ENCODE results near the gene RRAS2. TPM values are rescaled to one million over a fixed set of nuclear protein-coding genes. Genes with fewer than 3 reads are reported as not detected.

RRAS2 gene
- total RNA-seq, 2 donors from 2014 or later, result 35.7 to 42.7 TPM

GRCh38 chr11:14249121-14249963, 109.6 kb downstream of the RRAS2 start:
- ATAC-seq (peak; percentile 82), DNase-seq (peak in 1 of 2 donors; percentile 57)
- intact Hi-C loops (cut with DNase I, micrococcal nuclease), result loop anchor here (5.0 to 10.0 kb wide), 2 partner anchors 292 to 295 kb away; no protein-coding TSS in a partner anchor

DNA sequence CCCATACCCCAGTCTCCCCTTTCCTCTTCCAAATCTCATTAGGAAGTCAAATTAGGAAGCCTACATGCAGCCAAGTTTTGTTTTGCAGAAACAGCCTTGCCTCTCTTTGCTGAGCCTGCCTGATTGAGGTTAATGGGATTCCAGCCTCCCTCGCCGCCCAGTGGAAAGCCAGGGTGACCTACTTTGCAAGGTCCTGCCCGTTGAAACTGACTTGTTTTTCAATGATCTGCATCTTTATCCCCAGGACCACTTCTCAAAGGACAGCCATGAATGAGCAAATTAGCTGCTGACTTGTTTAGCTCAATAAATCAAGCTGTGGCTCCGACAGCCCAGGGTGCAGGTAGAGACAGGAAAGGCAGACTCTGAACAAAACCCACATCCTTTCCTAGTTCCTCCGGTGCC, 110.4 kb downstream of the RRAS2 start:
- intact Hi-C loops (cut with DNase I, micrococcal nuclease), result loop anchor here (5.0 to 10.0 kb wide), 2 partner anchors 291 to 294 kb away; no protein-coding TSS in a partner anchor
- no peak for ATAC-seq
- no peak for DNase-seq

DNA sequence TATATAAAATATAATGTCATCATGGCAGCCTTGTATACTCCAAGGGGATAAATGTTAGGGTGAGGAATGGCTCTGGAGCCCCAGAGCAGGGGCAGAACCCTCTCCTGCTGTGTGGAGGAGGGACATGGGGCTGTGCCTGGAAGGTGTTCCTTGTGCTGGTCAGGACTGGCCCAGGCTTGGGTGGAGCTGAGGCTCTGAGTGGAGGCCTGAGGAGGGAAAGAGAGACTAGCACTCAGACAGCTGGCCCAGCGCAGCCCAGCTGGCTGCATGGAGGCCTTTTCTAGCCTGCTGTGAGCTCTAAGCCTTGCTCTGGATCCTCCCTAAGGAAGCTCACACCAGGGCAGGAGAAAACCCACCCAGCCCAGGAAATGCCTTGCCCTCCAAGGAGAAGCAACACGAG, 113.5 kb downstream of the RRAS2 start:
- DNase-seq (no peak), ATAC-seq (no peak)
- intact Hi-C loops (cut with DNase I, micrococcal nuclease), result loop anchor here (5.0 to 10.0 kb wide), 2 partner anchors 288 to 291 kb away; no protein-coding TSS in a partner anchor

GRCh38 chr11:14244926-14245325, 114.1 kb downstream of the RRAS2 start:
- DNase-seq, result no peak
- intact Hi-C loops (cut with DNase I, micrococcal nuclease), result loop anchor here (5.0 to 10.0 kb wide), 2 partner anchors 288 to 290 kb away; no protein-coding TSS in a partner anchor
- no peak for ATAC-seq

DNA sequence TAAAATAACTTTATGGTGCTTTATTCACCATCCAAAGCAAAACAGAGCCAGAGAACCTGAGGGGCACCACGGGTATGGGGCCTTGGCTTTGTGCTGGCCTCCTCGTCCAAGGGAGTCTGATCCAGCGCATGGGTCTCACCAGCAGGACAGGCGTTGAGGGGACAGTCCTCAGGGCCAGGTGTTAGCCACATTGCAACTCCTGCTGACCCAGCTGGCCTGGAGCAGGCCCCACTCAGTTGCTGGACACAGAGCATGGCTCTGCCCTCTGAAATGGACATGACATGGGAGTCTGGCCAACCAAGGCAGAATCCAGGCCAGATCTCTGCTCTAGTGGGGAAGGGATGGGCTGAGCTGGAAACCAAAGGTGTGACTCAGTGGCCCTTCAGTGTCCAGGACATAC, 116.2 kb downstream of the RRAS2 start:
- ATAC-seq (no peak), DNase-seq (no peak)
- intact Hi-C loops (cut with DNase I, micrococcal nuclease), result loop anchor here in 1 of 2 donors (10.0 kb wide), 1 partner anchor 288 kb away; no protein-coding TSS in a partner anchor

GRCh38 chr11:14242187-14242586, 116.8 kb downstream of the RRAS2 start:
- no peak for ATAC-seq

GRCh38 chr11:14240951-14241350, 118.0 kb downstream of the RRAS2 start:
- ATAC-seq (no peak), DNase-seq (no peak)
- intact Hi-C loops (cut with DNase I, micrococcal nuclease), result loop anchor here in 1 of 2 donors (10.0 kb wide), 1 partner anchor 286 kb away; no protein-coding TSS in a partner anchor

More at GRCh38 chr11:14242187-14242586, 116.8 kb downstream of the RRAS2 start:
- no peak for DNase-seq
- intact Hi-C loops (cut with DNase I, micrococcal nuclease), result loop anchor here in 1 of 2 donors (10.0 kb wide), 1 partner anchor 287 kb away; no protein-coding TSS in a partner anchor

DNA sequence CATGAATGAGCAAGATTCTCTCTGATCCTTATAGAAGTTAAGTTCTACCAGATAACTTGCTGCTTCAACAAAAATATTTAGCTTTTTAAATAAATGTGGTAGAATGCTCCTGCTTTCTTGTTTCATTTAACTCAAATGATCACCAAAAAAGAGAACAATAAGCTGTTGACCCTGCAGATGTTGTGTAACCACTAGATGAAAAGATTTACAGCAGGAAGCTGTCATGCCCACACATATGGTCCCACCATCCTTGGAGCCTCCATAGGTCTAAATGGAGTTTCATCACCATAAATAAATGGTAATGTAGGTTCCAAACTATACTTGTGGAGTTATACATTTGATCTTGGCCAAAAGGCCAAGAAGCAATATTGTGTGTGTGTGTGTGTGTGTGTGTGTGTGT, 118.8 kb downstream of the RRAS2 start:
- DNase-seq (no peak), ATAC-seq (no peak)
- intact Hi-C loops (cut with DNase I, micrococcal nuclease), result loop anchor here in 1 of 2 donors (10.0 kb wide), 1 partner anchor 285 kb away; no protein-coding TSS in a partner anchor

GRCh38 chr11:14237444-14237961, 121.5 kb downstream of the RRAS2 start:
- intact Hi-C loops (cut with DNase I, micrococcal nuclease), result no loop called here
- ATAC-seq (peak; percentile 24), DNase-seq (no peak)

GRCh38 chr11:14235701-14236100, 123.3 kb downstream of the RRAS2 start:
- DNase-seq (no peak), ATAC-seq (no peak)
- intact Hi-C loops (cut with DNase I, micrococcal nuclease), result no loop called here

DNA sequence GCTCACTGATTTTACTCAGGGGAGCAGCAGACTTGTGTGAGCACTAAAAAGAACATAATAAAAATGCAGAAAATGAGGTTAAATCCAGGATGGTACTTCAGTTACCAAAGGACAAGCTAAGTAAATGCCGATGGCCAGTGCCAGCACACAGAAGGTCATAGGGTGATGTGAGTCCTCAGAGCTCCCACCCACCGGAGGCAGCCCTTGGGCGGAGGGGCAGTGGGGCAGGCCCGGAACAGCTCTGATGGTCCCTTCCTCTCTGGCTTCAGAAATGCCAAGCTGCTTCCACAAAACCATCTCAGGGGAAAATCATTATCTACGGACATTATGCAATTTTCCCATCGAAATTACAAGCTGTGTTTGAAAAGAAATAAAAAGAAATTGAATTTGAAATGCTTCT, 124.5 kb downstream of the RRAS2 start:
- no peak for ATAC-seq
- DNase-seq, result no peak
- intact Hi-C loops (cut with DNase I, micrococcal nuclease), result no loop called here

DNA sequence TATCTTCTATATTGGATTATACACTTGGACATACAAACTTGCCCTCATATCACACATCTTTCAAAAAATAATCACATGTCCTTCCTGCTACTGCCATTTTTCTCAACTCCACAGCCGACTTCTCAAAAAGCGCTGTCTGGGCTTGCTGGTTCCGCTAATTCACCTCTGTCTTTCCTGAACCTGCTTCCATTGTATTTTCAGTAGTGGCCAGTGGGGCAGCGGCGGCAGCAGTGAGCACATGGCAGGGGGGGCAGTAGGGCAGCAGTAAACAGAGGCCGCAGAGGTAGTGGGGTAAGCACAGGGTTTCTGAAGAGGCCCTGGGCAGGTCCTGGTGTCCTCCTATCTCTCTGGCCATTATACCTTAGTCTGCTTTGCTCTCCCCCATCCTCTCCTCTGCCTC, 126.3 kb downstream of the RRAS2 start:
- intact Hi-C loops (cut with DNase I, micrococcal nuclease), result no loop called here
- DNase-seq, result no peak
- no peak for ATAC-seq

GRCh38 chr11:14230407-14230806, 128.6 kb downstream of the RRAS2 start:
- intact Hi-C loops (cut with DNase I, micrococcal nuclease), result no loop called here
- ATAC-seq (no peak), DNase-seq (no peak)

- DNase-seq (no peak), ATAC-seq (no peak)
- intact Hi-C loops (cut with DNase I, micrococcal nuclease), result no loop called here
Measured at GRCh38 chr11:14229472-14229871, 129.5 kb downstream of the RRAS2 start.

DNA sequence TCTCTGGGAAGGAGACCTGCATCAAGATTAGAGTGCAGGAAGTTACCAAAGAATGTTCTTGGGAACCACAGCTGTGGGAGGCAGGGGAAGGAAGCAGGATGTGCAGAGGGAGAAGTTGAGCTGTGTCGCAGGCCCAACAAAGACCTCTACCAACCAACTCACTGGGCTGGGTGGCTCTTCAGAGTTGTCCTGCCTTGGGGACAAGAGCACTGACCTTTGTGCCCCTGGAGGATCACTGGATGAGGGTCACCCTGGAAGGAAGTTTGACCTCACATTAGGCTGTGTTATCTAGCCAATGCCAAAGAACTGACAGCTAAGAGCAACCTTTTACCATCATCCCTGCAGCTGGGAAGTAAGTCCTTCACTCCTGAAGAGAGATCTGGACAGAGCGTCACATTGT, 130.6 kb downstream of the RRAS2 start:
- intact Hi-C loops (cut with DNase I, micrococcal nuclease), result no loop called here
- DNase-seq (no peak), ATAC-seq (no peak)

Other genes starting within 250 kb of the RRAS2 start
- 10 to 100 TPM; 82.4 to 83.8 TPM for gene COPB1, start 140.6 kb upstream of the RRAS2 start, total RNA-seq
- 100 to 1,000 TPM; 102 to 113 TPM for gene PSMA1, start 161.2 kb upstream of the RRAS2 start, total RNA-seq